GM19324 (cell line): ENCODE results near the gene SOX10.
"Not testable (repeated sequence)": the region's sequence is repeated elsewhere in the genome, so short reads cannot be mapped to it uniquely, and the experiment has no call there.

Source experiments
- ATAC-seq: cut with Tn5 transposase; IDR thresholded peaks from one replicate; pipeline ENCODE4 v1.9.1; 2021; ENCODE audit warnings: mild to moderate bottlenecking, moderate library complexity; ENCODE audit not compliant: unreplicated experiment, low FRiP score

Gene SOX10

GRCh38 chr22:37989146-37990045 lies 5.0 kb upstream of the SOX10 start:
- ATAC-seq = no peak

- no peak for ATAC-seq
Observed at GRCh38 chr22:37986371-37986770, 2.0 kb upstream of the SOX10 start.

DNA sequence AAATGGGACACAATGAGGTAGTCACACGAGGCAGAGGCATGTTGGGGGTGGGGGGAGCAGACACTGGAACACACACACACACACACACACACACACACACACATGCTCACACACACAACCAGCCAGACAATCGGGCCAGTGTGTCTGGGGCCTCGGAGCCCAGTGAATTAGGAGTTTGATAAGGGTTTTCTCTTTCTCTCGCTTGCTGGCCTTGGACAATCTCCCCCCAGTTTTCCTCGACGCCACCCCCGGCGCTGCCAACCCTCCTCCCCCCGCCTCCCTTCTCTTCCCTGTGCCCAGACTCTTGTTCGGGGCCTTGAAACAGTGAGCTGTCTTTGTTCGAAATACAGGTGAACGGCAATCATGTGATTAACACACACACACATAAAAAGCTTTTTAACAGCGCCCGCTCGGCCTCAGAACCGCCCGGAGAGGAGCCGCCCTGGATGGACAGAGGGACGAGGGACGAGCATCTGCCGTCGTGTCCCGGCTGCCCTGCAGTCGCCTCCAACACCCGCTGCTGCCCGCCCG lies 1.5 kb upstream of the SOX10 start:
- ATAC-seq = no peak

GRCh38 chr22:37985050-37985585 lies 763 bp upstream of the SOX10 start:
- no peak for ATAC-seq

- no peak for ATAC-seq
Observed at GRCh38 chr22:37982938-37983859, 1.2 kb downstream of the SOX10 start.

DNA sequence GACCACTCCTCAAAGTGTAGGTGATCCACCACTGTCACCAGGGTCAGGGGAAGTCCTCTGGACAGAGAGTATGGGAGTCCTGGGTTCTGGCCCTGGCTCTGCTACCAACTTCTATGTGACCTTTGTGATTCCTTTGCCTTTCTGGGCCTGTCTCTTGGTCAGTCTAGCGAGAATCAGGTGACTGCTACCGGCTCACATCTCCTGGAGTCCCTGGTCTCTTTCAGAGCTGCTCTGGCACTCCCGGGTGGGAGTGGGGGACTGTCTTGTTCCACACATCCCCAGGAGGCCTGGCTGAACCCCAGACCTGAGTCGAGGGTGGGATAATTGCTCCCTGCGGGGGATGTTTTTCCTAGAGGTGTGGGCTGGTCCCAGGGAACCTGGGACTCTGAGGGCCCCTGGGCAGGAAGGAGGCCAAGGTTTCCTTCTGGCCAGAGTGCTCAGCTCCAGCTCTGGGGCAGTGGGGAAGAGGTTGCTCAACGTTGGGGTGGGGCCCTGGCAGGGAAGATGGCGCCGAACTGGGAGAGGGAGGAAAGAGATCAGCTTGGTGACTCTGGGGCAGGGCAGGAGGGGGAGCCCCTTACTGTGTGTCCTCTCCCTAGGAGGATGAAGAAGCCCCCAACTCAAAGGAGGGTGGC lies 2.1 kb downstream of the SOX10 start:
- ATAC-seq = no peak

- no peak for ATAC-seq
Observed at GRCh38 chr22:37981282-37982011, 2.9 kb downstream of the SOX10 start.

DNA sequence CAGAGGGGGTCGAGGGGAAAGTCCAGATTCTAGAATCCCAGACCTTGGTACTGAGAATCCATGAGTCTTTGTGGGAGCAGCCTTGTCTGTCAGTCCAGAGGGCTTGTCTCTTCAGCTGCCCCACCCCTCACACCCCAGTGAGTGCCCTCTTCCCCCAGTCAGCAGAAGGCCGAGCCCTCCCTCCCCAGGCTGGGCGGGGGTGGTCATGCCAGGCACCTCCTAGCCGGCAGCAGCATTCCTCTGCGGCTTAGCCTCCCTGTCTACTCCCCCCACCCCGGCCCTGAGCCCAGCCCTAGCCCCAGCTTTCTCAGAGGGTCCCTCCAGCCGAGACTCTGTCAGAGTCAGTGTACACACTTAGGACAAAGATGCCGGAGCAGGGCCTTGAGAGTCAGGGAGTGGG lies 4.6 kb downstream of the SOX10 start:
- ATAC-seq = no peak

DNA sequence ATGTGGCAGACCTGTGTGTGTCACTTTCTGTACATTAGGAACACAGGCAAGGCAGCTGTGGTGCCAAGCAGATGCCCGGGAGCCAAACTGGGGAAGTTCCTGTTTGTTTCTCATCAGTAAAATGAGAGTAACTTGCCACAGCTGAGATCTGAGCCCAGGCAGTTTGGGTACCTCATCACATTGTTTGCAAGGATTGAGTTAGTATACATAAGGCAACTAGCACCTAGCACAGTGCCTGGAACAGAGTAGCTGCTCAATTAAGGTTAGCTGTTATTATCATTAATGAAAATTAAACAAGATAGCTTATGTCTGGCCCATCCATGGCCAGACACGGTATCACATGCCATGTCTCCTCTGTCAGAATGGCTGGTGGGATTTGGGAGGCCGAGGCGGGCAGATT lies 7.8 kb downstream of the SOX10 start:
- no peak for ATAC-seq

GRCh38 chr22:37976022-37976421 lies 8.3 kb downstream of the SOX10 start:
- not testable (repeated sequence) for ATAC-seq

DNA sequence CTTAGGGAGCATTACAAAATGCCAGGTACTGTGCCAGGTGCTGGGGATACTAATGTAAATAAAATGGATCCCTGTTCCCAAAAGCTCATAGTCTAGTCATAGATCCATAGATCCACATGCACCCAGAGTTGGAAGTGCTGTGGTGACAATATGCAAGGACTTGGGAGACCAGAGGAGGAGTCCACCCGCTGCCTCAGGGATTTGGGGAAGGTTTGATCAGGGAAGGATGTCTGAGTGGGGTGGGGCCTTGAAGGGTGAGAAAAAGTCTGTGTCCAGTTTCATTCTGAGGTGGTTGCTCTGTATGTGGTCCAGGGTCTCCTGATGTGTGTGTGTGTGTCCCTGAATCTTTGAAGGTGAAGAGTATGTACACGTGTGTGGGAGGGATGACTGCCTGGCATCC lies 9.2 kb downstream of the SOX10 start:
- ATAC-seq = no peak

- no peak for ATAC-seq
Observed at GRCh38 chr22:37973271-37974170, 10.8 kb downstream of the SOX10 start.

DNA sequence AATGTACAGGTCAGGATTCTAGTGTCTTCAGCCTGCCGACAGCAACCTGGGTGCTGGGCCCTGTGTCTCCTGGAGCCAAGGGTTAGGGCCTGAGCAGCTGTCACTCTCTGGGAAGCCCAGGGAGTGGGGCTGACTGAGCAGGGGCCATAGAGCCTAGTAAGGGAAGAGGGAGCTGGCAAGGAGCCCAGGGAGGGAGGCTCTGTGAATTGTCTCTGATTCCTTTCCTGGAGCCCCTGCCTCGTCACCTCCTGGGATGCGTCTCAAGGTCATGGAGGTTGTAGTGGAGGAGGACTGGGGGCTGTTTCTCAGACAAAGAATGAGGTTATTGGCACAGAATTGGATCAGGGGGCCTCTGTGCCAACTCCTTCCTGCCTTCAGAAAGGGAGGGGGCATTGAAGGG lies 11.8 kb downstream of the SOX10 start:
- no peak for ATAC-seq

DNA sequence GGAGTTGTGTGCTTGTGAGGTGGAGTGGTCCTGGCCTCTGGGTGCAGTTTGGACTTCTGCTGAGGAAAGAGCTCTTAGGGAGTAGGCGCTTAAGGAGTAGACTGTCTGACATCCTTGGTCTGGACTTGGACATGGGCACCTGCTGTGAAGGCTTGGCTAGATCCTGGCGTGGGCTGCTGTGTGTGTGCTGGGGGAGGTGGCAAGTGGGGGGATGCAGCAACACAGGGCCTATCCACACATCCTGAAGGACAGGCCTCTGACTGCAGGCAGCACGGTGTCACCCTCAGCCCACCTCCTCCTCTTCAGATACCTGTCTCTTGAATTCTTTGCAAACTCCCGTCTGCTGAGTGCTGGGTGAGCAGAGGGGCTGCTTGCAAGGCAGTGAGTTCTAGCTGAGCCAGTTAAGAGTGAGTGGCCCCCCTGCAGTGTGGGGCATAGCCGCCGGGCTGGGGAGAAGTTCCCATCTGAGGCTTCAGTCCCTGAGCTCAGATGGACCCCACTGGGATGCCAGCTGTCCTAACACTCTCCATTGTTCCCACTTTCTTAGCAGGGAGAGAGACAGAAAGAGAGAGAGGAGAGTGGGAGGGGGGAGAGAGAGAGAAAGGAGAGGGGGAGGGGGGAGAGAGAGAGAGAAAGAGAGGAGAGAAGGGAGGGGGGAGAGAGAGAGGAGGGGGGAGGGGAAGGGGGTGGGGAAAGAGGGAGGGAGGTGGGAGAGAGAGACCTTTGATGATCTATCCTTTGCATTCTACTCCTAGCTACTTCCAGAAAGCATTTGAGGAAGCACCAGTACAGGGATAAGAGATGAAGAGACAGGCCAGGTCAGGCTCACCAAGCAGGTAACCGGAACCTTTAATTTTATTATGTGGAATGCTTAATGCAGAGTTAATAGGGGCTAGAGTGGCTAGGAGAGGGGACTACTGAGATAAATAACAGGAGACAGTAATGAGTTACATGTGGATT lies 12.6 kb downstream of the SOX10 start:
- ATAC-seq = no peak

- ATAC-seq = no peak
Observed at GRCh38 chr22:37970864-37971263, 13.5 kb downstream of the SOX10 start.

GRCh38 chr22:37968452-37969251 lies 15.7 kb downstream of the SOX10 start:
- no peak for ATAC-seq
